Astrocyte (in vitro differentiated cells and primary cell): ENCODE results near the gene DUSP2. TPM values are rescaled to one million over a fixed set of nuclear protein-coding genes. Genes with fewer than 3 reads are reported as not detected.

ENCODE experiments used
- DNase-seq: peaks from one replicate; pipeline ENCODE4 v3.0.0-alpha.2; 2010; ENCODE audit warnings: low read depth
- FAIRE-seq: peaks from 2 replicates; lab custom pipeline; 2011; peaks lifted over from hg19 to GRCh38; lab: Jason Lieb, UNC
- H2AFZ ChIP-seq: 2 replicates; pipeline ENCODE4 v1.6.0; 2012; ENCODE audit warnings: low read depth, low read length, inconsistent platforms
- H3K27ac ChIP-seq: 2 replicates; pipeline ENCODE4 v1.5.1; 2011; ENCODE audit warnings: low read depth, low read length, inconsistent platforms
- H3K27me3 ChIP-seq: 2 replicates; pipeline ENCODE4 v1.6.0; 2011; ENCODE audit warnings: low read length, inconsistent platforms; ENCODE audit not compliant: insufficient read depth
- H3K36me3 ChIP-seq: 2 replicates; pipeline ENCODE4 v1.5.1; 2011; ENCODE audit warnings: low read length, inconsistent platforms; ENCODE audit not compliant: insufficient read depth
- H3K4me1 ChIP-seq: 2 replicates; pipeline ENCODE4 v1.5.1; 2011; ENCODE audit warnings: low read length, inconsistent platforms; ENCODE audit not compliant: insufficient read depth
- H3K4me2 ChIP-seq: 2 replicates; pipeline ENCODE4 v1.6.0; 2012; ENCODE audit warnings: low read length, inconsistent platforms
- H3K4me3 ChIP-seq: 2 replicates; pipeline ENCODE4 v1.5.1; 2011; ENCODE audit warnings: low read depth, mild to moderate bottlenecking, low read length, inconsistent platforms; ENCODE audit not compliant: insufficient read depth
- H3K79me2 ChIP-seq: 2 replicates; pipeline ENCODE4 v1.6.0; 2012; ENCODE audit warnings: mild to moderate bottlenecking, low read length, inconsistent platforms; ENCODE audit not compliant: insufficient read depth
- H3K9ac ChIP-seq: 2 replicates; pipeline ENCODE4 v1.6.0; 2012; ENCODE audit warnings: mild to moderate bottlenecking, low read length, inconsistent platforms
- H3K9me3 ChIP-seq: 2 replicates; pipeline ENCODE4 v1.5.1; 2012; ENCODE audit warnings: low read depth, mild to moderate bottlenecking, low read length, inconsistent platforms; ENCODE audit not compliant: insufficient read depth
- H4K20me1 ChIP-seq: 2 replicates; pipeline ENCODE4 v1.6.0; 2012; ENCODE audit warnings: low read length, inconsistent platforms; ENCODE audit not compliant: insufficient read depth
- H3K27ac Mint-ChIP-seq: one replicate; pipeline ENCODE4 v1.8.0; 2021; ENCODE audit warnings: mild to moderate bottlenecking, mixed read lengths; ENCODE audit not compliant: unreplicated experiment
- H3K27me3 Mint-ChIP-seq: one replicate; pipeline ENCODE4 v1.8.0; 2021; ENCODE audit warnings: low read depth, mixed read lengths; ENCODE audit not compliant: unreplicated experiment
- H3K36me3 Mint-ChIP-seq: one replicate; pipeline ENCODE4 v1.8.0; 2021; ENCODE audit warnings: low read depth, mixed read lengths; ENCODE audit not compliant: unreplicated experiment
- H3K4me1 Mint-ChIP-seq: one replicate; pipeline ENCODE4 v1.8.0; 2021; ENCODE audit warnings: low read depth, mixed read lengths; ENCODE audit not compliant: unreplicated experiment
- H3K4me3 Mint-ChIP-seq: one replicate; pipeline ENCODE4 v1.8.0; 2021; ENCODE audit warnings: mild to moderate bottlenecking, moderate library complexity, mixed read lengths; ENCODE audit not compliant: unreplicated experiment
- H3K9me3 Mint-ChIP-seq: one replicate; pipeline ENCODE4 v1.8.0; 2021; ENCODE audit warnings: mild to moderate bottlenecking, mixed read lengths; ENCODE audit not compliant: unreplicated experiment
- EZH2 ChIP-seq: IDR thresholded peaks from 2 replicates; pipeline ENCODE4 v1.6.1; 2012; ENCODE audit warnings: mild to moderate bottlenecking, low read length, inconsistent platforms; ENCODE audit not compliant: insufficient read depth
- total RNA-seq: library from RNA; stranded (reverse); gene quantifications from 2 replicates; pipeline ENCODE4 v1.2.1, GENCODE V29; 2021
- TF ChIP-seq, protein P1 (sequence below): IDR thresholded peaks from 2 replicates; pipeline ENCODE4 v1.5.1; 2011; ENCODE audit warnings: low read depth, mild to moderate bottlenecking, inconsistent platforms, low read length, moderate library complexity; ENCODE audit not compliant: insufficient read depth

The DUSP2 gene
- total RNA-seq, 1 donor from 2014 or later = 0.95 TPM

DNA sequence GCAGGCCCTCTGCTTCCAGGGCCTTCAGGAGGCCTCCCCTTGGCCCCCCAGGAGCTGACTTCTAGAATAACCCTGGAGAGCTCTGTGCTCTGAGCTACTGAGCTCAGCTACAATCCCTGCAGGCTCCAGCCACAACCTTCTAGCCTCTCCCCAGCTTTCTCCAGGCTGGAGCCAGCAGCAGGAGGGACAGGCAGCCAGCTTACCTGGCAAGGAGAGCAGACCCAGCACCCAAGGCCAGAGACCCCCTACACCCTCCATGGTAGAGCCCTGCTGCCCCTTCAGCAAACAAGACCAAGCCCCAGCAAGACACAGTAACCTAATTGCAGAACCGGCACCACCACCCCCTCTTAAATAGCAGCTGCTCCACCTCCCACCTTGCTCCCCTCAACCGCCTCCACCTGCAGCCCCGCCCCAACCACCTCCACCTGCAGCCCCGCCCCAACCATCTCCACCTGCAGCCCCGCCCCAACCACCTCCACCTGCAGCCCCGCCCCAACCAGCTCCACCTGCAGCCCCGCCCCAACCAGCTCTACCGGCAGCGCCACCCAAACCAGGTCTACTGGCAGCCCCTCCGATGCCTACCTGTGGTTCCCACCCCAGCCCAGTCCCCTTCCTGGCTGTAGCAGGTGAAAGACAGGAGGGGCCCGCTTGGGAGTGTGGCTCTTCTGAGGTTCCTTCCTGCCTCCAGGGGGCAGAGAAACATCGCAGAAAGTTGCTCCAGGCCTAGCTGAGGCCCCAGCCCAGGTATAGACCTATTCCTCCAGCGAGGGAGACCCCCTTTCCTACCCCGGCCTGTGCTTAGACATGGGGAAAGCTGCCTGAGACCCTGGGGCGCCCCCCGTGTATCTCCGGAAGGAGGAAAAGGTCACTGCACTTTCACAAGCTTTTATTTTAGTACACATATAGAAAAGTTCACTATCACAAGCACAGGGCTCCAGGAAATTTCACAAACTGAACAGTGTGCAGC lies 6.8 kb downstream of the DUSP2 start, which contains the start of gene ASTL:
ASTL (minus strand) TSS at position 324 of the 967 bp plus-strand sequence; CDS start at position 258, 66 bp downstream.
- H3K4me1 Mint-ChIP-seq = no peaks in the 10 kb centered on the region
- Histone ChIP-seq H3K27me3 (peaks cover 14% of the 10 kb centered on the region), H3K4me3 (no peak within 1 kb of the TSS), H3K36me3 (no peaks in the 10 kb centered on the region), H3K79me2 (no peaks in the 10 kb centered on the region), H2AFZ (no peak within 1 kb of the TSS), H3K4me2 (no peak within 1 kb of the TSS), H3K27ac (no peak within 1 kb of the TSS), H4K20me1 (peaks cover 4% of the 10 kb centered on the region), H3K9me3 (no peaks in the 10 kb centered on the region), H3K9ac (no peak within 1 kb of the TSS), H3K4me1 (no peaks in the 10 kb centered on the region)
- TF ChIP-seq EZH2 = no peak
- TF ChIP-seq, protein P1, sequence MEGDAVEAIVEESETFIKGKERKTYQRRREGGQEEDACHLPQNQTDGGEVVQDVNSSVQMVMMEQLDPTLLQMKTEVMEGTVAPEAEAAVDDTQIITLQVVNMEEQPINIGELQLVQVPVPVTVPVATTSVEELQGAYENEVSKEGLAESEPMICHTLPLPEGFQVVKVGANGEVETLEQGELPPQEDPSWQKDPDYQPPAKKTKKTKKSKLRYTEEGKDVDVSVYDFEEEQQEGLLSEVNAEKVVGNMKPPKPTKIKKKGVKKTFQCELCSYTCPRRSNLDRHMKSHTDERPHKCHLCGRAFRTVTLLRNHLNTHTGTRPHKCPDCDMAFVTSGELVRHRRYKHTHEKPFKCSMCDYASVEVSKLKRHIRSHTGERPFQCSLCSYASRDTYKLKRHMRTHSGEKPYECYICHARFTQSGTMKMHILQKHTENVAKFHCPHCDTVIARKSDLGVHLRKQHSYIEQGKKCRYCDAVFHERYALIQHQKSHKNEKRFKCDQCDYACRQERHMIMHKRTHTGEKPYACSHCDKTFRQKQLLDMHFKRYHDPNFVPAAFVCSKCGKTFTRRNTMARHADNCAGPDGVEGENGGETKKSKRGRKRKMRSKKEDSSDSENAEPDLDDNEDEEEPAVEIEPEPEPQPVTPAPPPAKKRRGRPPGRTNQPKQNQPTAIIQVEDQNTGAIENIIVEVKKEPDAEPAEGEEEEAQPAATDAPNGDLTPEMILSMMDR = peak; percentile 33
- H3K4me3 Mint-ChIP-seq = no peak within 1 kb of the TSS
- peaks cover under 1% of the 10 kb centered on the region for H3K36me3 Mint-ChIP-seq
- no peak for DNase-seq
- no peaks in the 10 kb centered on the region for H3K9me3 Mint-ChIP-seq
- peaks cover 42% of the 10 kb centered on the region for H3K27me3 Mint-ChIP-seq
- H3K27ac Mint-ChIP-seq = no peak within 1 kb of the TSS
- FAIRE-seq = no peak

DNA sequence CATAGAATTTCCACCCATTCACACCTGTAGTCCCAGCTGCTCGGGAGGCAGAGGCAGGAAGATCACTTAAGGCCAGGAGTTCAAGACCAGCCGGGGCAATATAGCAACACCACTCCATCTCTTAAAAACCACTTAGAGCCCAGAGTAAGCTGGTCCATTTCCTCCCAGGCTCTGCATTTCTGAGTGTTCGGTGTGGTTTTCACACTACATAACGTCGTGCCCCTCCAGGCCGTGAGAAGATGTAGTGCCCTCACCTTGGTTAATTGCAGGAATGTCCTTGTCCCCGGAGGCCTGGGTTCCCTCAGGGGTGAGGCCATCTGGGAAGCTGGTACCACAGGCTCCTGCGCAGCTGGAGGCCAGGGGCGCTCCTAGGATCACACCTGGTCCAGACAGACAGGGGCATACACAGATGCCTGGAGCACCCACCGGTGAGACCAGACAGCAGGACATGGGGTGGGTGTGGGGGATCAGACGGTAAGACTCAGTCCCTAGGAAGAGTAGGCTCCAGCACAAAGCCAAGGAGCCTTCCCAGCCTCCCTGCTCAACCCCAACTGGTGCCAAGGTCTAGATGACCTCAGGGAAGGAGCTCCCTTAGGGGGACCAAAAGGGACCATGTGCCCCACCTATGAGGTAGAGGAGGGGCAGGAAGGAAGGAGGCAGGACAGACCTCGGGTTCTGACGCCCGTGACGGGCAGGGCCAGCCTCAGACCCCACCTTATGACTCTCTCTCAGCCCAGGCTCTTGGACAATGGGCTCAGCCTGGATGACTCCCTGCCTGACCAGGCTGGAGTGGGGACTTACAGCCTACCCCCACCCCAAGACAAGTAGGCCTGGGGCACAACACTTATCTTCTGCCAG lies 7.7 kb downstream of the DUSP2 start:
- H3K36me3 Mint-ChIP-seq = peaks cover 2% of the 10 kb centered on the region
- H3K4me1 Mint-ChIP-seq = no peaks in the 10 kb centered on the region
- H3K4me3 ChIP-seq = no peak overlapping the region
- no peak overlapping the region for H2AFZ ChIP-seq
- no peak overlapping the region for H3K27ac ChIP-seq
- H3K36me3 ChIP-seq = no peaks in the 10 kb centered on the region
- H3K27me3 ChIP-seq = peaks cover 18% of the 10 kb centered on the region
- no peaks in the 10 kb centered on the region for H3K79me2 ChIP-seq
- H3K9me3 Mint-ChIP-seq = no peaks in the 10 kb centered on the region
- H3K9me3 ChIP-seq = no peaks in the 10 kb centered on the region
- FAIRE-seq (no peak), DNase-seq (no peak)
- H3K4me1 ChIP-seq = no peaks in the 10 kb centered on the region
- TF ChIP-seq, protein P1 = no peak
- no peak for TF ChIP-seq EZH2
- no peaks in the 10 kb centered on the region for H4K20me1 ChIP-seq
- no peak overlapping the region for H3K4me3 Mint-ChIP-seq
- peaks cover 45% of the 10 kb centered on the region for H3K27me3 Mint-ChIP-seq
- no peak overlapping the region for H3K9ac ChIP-seq
- H3K4me2 ChIP-seq = no peak overlapping the region
- no peak overlapping the region for H3K27ac Mint-ChIP-seq
